Testis (tissue), 3 donors: ENCODE results near the gene KIF2A. TPM values are rescaled to one million over a fixed set of nuclear protein-coding genes. Genes with fewer than 3 reads are reported as not detected.

Experiments
- DNase-seq: peaks from one replicate; pipeline ENCODE4 v3.0.0-alpha.2; 2019
- H3K27ac ChIP-seq, 2 donors: fragments of 200-600 bp; sonication (generic); one replicate each; pipeline ENCODE4 v1.5.1; 2019
- H3K27me3 ChIP-seq: fragments of 200-600 bp; sonication (generic); one replicate; pipeline ENCODE4 v1.5.1; 2019
- H3K36me3 ChIP-seq: fragments of 200-600 bp; sonication (generic); one replicate; pipeline ENCODE4 v1.5.1; 2017; ENCODE audit warnings: low read depth; ENCODE audit errors: missing control alignments
- H3K4me1 ChIP-seq: fragments of 200-600 bp; sonication (generic); one replicate; pipeline ENCODE4 v1.5.1; 2019
- H3K4me3 ChIP-seq, 2 donors: fragments of 200-600 bp; sonication (generic); one replicate each; pipeline ENCODE4 v1.5.1; 2017 to 2019
- H3K9me3 ChIP-seq: fragments of 200-600 bp; sonication (generic); one replicate; pipeline ENCODE4 v1.5.1; 2017
- POLR2A ChIP-seq: fragments of 450-650 bp; IDR thresholded peaks from one replicate; pipeline ENCODE4 v1.6.1; 2017; ENCODE audit warnings: antibody characterized with exemption, mild to moderate bottlenecking, moderate library complexity
- whole genome bisulfite sequencing, 2 donors: methylation state at CpG; one replicate each; pipeline ENCODE4 v1.1.5; 2018; 5-methylcytosine and 5-hydroxymethylcytosine counted together
- intact Hi-C: fragments of 100-400 bp; cut with DNase I; formaldehyde crosslinking; loops from one replicate; pipeline ENCODE4 v1.15.1; 2023; ENCODE audit warnings: low total_unique reads
- polyA plus RNA-seq: library from polyadenylated mRNA; stranded (reverse); fragments of 350-450 nt; fragmentation: Illumina TruSeq; extraction: RNeasy Lipid Tissue Mini Kit (QIAGEN cat#74804); gene quantifications from one replicate; pipeline ENCODE4 v1.2.3, GENCODE V29; 2014; ENCODE audit warnings: low read depth, low replicate concordance; ENCODE audit not compliant: insufficient read depth
- total RNA-seq, 2 donors: library from RNA; depleted of rRNA; stranded (reverse); fragments of >200 nt; gene quantifications; one replicate each; pipeline ENCODE4 v1.2.3, GENCODE V29; 2016
- TF ChIP-seq, protein P1 (sequence below), 3 experiments: fragments of 450-650 bp in 2 of 3; fragments of 200-600 bp in 1 of 3; sonication (generic) in 1 of 3; IDR thresholded peaks; one replicate each; pipeline ENCODE4 v1.5.1; 2016 to 2019; ENCODE audit warnings: antibody characterized with exemption in 3 of 3, mild to moderate bottlenecking in 2 of 3, moderate library complexity in 1 of 3

The KIF2A gene
- total and polyA plus RNA-seq, 3 donors from 2014 or later: 80.0 to 91.5 (median 86.5) TPM

GRCh38 chr5:62328772-62329491 is 22.9 kb downstream of the KIF2A start:
- intact Hi-C loops: no loop called here
- Histone ChIP-seq H3K4me1 (no peaks in the 10 kb centered on the region), H3K36me3 (no peaks in the 10 kb centered on the region), H3K9me3 (no peaks in the 10 kb centered on the region), H3K27me3 (no peaks in the 10 kb centered on the region), H3K4me3 (no peak overlapping the region), H3K27ac (no peak overlapping the region)
- WGBS, 2 donors: 72 to 74% methylated on average over 7 of the region's 7 CpGs
- TF ChIP-seq, protein P1, sequence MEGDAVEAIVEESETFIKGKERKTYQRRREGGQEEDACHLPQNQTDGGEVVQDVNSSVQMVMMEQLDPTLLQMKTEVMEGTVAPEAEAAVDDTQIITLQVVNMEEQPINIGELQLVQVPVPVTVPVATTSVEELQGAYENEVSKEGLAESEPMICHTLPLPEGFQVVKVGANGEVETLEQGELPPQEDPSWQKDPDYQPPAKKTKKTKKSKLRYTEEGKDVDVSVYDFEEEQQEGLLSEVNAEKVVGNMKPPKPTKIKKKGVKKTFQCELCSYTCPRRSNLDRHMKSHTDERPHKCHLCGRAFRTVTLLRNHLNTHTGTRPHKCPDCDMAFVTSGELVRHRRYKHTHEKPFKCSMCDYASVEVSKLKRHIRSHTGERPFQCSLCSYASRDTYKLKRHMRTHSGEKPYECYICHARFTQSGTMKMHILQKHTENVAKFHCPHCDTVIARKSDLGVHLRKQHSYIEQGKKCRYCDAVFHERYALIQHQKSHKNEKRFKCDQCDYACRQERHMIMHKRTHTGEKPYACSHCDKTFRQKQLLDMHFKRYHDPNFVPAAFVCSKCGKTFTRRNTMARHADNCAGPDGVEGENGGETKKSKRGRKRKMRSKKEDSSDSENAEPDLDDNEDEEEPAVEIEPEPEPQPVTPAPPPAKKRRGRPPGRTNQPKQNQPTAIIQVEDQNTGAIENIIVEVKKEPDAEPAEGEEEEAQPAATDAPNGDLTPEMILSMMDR (IDR thresholded peaks at IDR 0.05): no peak
- TF ChIP-seq POLR2A: no peak
- no peak for DNase-seq

GRCh38 chr5:62330302-62330701 is 24.3 kb downstream of the KIF2A start:
- WGBS, 2 donors: 83 to 90% methylated on average over 1 of the region's 1 CpG
- intact Hi-C loops: no loop called here
- TF ChIP-seq POLR2A: no peak
- TF ChIP-seq, protein P1 (IDR thresholded peaks at IDR 0.05): no peak
- no peaks in the 10 kb centered on the region for H3K4me1 ChIP-seq
- H3K27me3 ChIP-seq: no peaks in the 10 kb centered on the region
- no peaks in the 10 kb centered on the region for H3K9me3 ChIP-seq
- no peak for DNase-seq
- H3K36me3 ChIP-seq: no peaks in the 10 kb centered on the region
- H3K4me3 ChIP-seq: no peak overlapping the region
- H3K27ac ChIP-seq: no peak overlapping the region

GRCh38 chr5:62331921-62332320 is 25.9 kb downstream of the KIF2A start:
- H3K27me3 ChIP-seq: no peaks in the 10 kb centered on the region
- no peak for DNase-seq
- H3K4me3 ChIP-seq: no peak overlapping the region
- H3K9me3 ChIP-seq: no peaks in the 10 kb centered on the region
- H3K4me1 ChIP-seq: no peaks in the 10 kb centered on the region
- intact Hi-C loops: no loop called here
- H3K27ac ChIP-seq: no peak overlapping the region
- TF ChIP-seq, protein P1 (IDR thresholded peaks at IDR 0.05): no peak
- TF ChIP-seq POLR2A: no peak
- no peaks in the 10 kb centered on the region for H3K36me3 ChIP-seq

- Histone ChIP-seq H3K9me3 (no peaks in the 10 kb centered on the region), H3K36me3 (no peaks in the 10 kb centered on the region), H3K27me3 (no peaks in the 10 kb centered on the region), H3K4me3 (no peak overlapping the region), H3K4me1 (no peaks in the 10 kb centered on the region), H3K27ac (no peak overlapping the region)
- no peak for TF ChIP-seq POLR2A
- TF ChIP-seq, protein P1 (IDR thresholded peaks at IDR 0.05): no peak
- 91 to 94% methylated on average over 8 of the region's 8 CpGs for WGBS, 2 donors
- intact Hi-C loops: no loop called here
- no peak for DNase-seq
Observed at GRCh38 chr5:62333250-62333794, 27.3 kb downstream of the KIF2A start.

DNA sequence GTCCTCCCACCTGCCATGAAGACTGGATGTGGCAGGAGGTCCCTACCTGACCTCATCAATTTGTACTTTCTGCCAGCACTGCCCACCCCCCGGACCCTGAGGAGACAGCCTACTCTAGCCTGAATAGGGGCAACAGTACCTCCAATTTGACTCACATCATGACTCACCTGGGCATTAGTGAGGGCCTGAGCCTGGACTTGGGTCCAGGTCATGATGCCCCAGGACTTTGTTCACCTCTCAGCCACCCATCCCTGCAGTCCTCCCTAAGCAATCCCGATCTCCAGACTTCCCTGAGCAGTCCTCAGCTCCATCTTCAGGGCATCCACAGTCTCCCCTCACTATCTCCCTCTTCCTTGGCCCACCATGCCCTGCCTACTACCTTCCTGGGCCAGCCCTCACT is 28.1 kb downstream of the KIF2A start:
- Histone ChIP-seq H3K27me3 (no peaks in the 10 kb centered on the region), H3K36me3 (no peaks in the 10 kb centered on the region), H3K4me1 (no peaks in the 10 kb centered on the region), H3K9me3 (no peaks in the 10 kb centered on the region), H3K27ac (no peak overlapping the region), H3K4me3 (no peak overlapping the region)
- intact Hi-C loops: no loop called here
- 82 to 97% methylated on average over 2 of the region's 2 CpGs for WGBS, 2 donors
- DNase-seq: no peak
- TF ChIP-seq, protein P1 (IDR thresholded peaks at IDR 0.05): no peak
- no peak for TF ChIP-seq POLR2A
